ENCODE data around the gene C11orf24.
A peak's percentile ranks its signal among the peaks of the same experiment; 100 is the strongest.

Gene C11orf24

GRCh38 chr11:68215087-68215445 is 56.7 kb downstream of the C11orf24 start:
- Histone ChIP-seq H3K9me3 (ENCODE audit: control insufficient read depth, low read length) (no peaks in the 10 kb centered on the region), H3K18ac (ENCODE audit: low read depth in 1 of 2, low read length in 2 of 2) (no peak overlapping the region), H3K9ac (ENCODE audit: low read length) (no peak overlapping the region), H3K79me1 (replicated peaks; ENCODE audit: low read length, poor library complexity, severe bottlenecking) (peaks cover 5% of the 10 kb centered on the region), H3K36me3 (ENCODE audit: control insufficient read depth in 1 of 2, insufficient read depth in 2 of 2, low read depth in 1 of 2, low read length in 2 of 2) (no peaks in the 10 kb centered on the region), H3K4me3 (ENCODE audit: insufficient read depth in 1 of 2, low read depth in 1 of 2, low read length in 2 of 2) (no peak overlapping the region), H3K23ac (ENCODE audit: low read length in 2 of 2) (no peak overlapping the region), H4K91ac (ENCODE audit: low read length) (no peak overlapping the region), H2BK15ac (ENCODE audit: low read depth, poor library complexity, severe bottlenecking) (no peak overlapping the region), H2AK5ac (ENCODE audit: low read length, severe bottlenecking) (peak overlapping the region; percentile 49), H2BK5ac (ENCODE audit: low read depth, low read length, poor library complexity, severe bottlenecking) (no peak overlapping the region), H2BK12ac (ENCODE audit: low read length in 2 of 2) (no peak overlapping the region), H2BK120ac (ENCODE audit: low read depth, low read length) (no peak overlapping the region), H2AFZ (ENCODE audit: low read depth, low read length) (no peak overlapping the region), H3K4me1 (ENCODE audit: control insufficient read depth, insufficient read depth, low read depth, low read length) (peaks cover 19% of the 10 kb centered on the region), H3K27ac (ENCODE audit: low read length, poor library complexity, severe bottlenecking) (no peak overlapping the region), H4K8ac (ENCODE audit: low read length) (no peak overlapping the region), H3K4ac (ENCODE audit: low read depth in 1 of 2, low read length in 2 of 2) (no peak overlapping the region), H3K14ac (ENCODE audit: low read length in 2 of 2) (no peak overlapping the region), H3K4me2 (ENCODE audit: low read length, poor library complexity, severe bottlenecking) (no peak overlapping the region), H3K27me3 (ENCODE audit: control insufficient read depth in 1 of 2, insufficient read depth in 1 of 2, low read length in 2 of 2) (peaks cover 16 to 45% of the 10 kb centered on the region in 2 experiments)
- no peak for DNase-seq
- WGBS, result 83% methylated on average over 15 of the region's 15 CpGs

GRCh38 chr11:68214173-68215086 is 57.3 kb downstream of the C11orf24 start:
- H2AK5ac ChIP-seq (ENCODE audit: low read length, severe bottlenecking), result peak overlapping the region; percentile 49
- peak overlapping the region; percentile 91 for H3K9ac ChIP-seq (ENCODE audit: low read length)
- 22% methylated on average over 57 of the region's 58 CpGs for WGBS
- H4K8ac ChIP-seq (ENCODE audit: low read length), result peak overlapping the region; percentile 98
- peak overlapping the region; percentile 99 to 100 for H3K18ac ChIP-seq (ENCODE audit: low read depth in 1 of 2, low read length in 2 of 2)
- peak overlapping the region; percentile 99 for H4K91ac ChIP-seq (ENCODE audit: low read length)
- H3K79me1 ChIP-seq (replicated peaks; ENCODE audit: low read length, poor library complexity, severe bottlenecking), result peaks cover 5% of the 10 kb centered on the region
- H3K4ac ChIP-seq (ENCODE audit: low read depth in 1 of 2, low read length in 2 of 2), result peak overlapping the region; percentile 96 to 100
- no peaks in the 10 kb centered on the region for H3K36me3 ChIP-seq (ENCODE audit: control insufficient read depth in 1 of 2, insufficient read depth in 2 of 2, low read depth in 1 of 2, low read length in 2 of 2)
- H3K4me3 ChIP-seq (ENCODE audit: insufficient read depth in 1 of 2, low read depth in 1 of 2, low read length in 2 of 2), result peak overlapping the region; percentile 81 to 83
- peak overlapping the region; percentile 74 for H3K27ac ChIP-seq (ENCODE audit: low read length, poor library complexity, severe bottlenecking)
- no peaks in the 10 kb centered on the region for H3K9me3 ChIP-seq (ENCODE audit: control insufficient read depth, low read length)
- H3K4me1 ChIP-seq (ENCODE audit: control insufficient read depth, insufficient read depth, low read depth, low read length), result peaks cover 20% of the 10 kb centered on the region
- peak overlapping the region; percentile 53 to 89 for H3K23ac ChIP-seq (ENCODE audit: low read length in 2 of 2)
- H2BK120ac ChIP-seq (ENCODE audit: low read depth, low read length), result peak overlapping the region; percentile 100
- peak overlapping the region; percentile 93 for H2AFZ ChIP-seq (ENCODE audit: low read depth, low read length)
- H3K4me2 ChIP-seq (ENCODE audit: low read length, poor library complexity, severe bottlenecking), result peak overlapping the region; percentile 97
- peak overlapping the region; percentile 80 for H2BK15ac ChIP-seq (ENCODE audit: low read depth, poor library complexity, severe bottlenecking)
- H3K27me3 ChIP-seq (ENCODE audit: control insufficient read depth in 1 of 2, insufficient read depth in 1 of 2, low read length in 2 of 2), result peaks cover 16 to 39% of the 10 kb centered on the region in 2 experiments
- H2BK5ac ChIP-seq (ENCODE audit: low read depth, low read length, poor library complexity, severe bottlenecking), result peak overlapping the region; percentile 94
- no peak for DNase-seq
- peak overlapping the region in 1 of 2 experiments; percentile 72 for H2BK12ac ChIP-seq (ENCODE audit: low read length in 2 of 2)
- H3K14ac ChIP-seq (ENCODE audit: low read length in 2 of 2), result peak overlapping the region; percentile 76 to 99

- H2BK12ac ChIP-seq (ENCODE audit: low read length in 2 of 2), result peak overlapping the region in 1 of 2 experiments; percentile 96
- H3K4ac ChIP-seq (ENCODE audit: low read depth in 1 of 2, low read length in 2 of 2), result peak overlapping the region; percentile 96 to 100
- WGBS, result under 1% methylated on average over 73 of the region's 90 CpGs
- H3K4me1 ChIP-seq (ENCODE audit: control insufficient read depth, insufficient read depth, low read depth, low read length), result peaks cover 22% of the 10 kb centered on the region
- H3K18ac ChIP-seq (ENCODE audit: low read depth in 1 of 2, low read length in 2 of 2), result peak overlapping the region; percentile 99 to 100
- H3K27me3 ChIP-seq (ENCODE audit: control insufficient read depth in 1 of 2, insufficient read depth in 1 of 2, low read length in 2 of 2), result peaks cover 16 to 39% of the 10 kb centered on the region in 2 experiments
- peak overlapping the region; percentile 93 for H2BK15ac ChIP-seq (ENCODE audit: low read depth, poor library complexity, severe bottlenecking)
- peak overlapping the region; percentile 97 for H3K4me2 ChIP-seq (ENCODE audit: low read length, poor library complexity, severe bottlenecking)
- H3K9me3 ChIP-seq (ENCODE audit: control insufficient read depth, low read length), result no peaks in the 10 kb centered on the region
- peak overlapping the region; percentile 97 for H2BK5ac ChIP-seq (ENCODE audit: low read depth, low read length, poor library complexity, severe bottlenecking)
- peak overlapping the region; percentile 91 for H3K9ac ChIP-seq (ENCODE audit: low read length)
- H2AK5ac ChIP-seq (ENCODE audit: low read length, severe bottlenecking), result no peak overlapping the region
- H2BK120ac ChIP-seq (ENCODE audit: low read depth, low read length), result peak overlapping the region; percentile 100
- H4K8ac ChIP-seq (ENCODE audit: low read length), result peak overlapping the region; percentile 98
- peak overlapping the region; percentile 100 for H4K91ac ChIP-seq (ENCODE audit: low read length)
- DNase-seq, result peak; percentile 96
- H3K4me3 ChIP-seq (ENCODE audit: insufficient read depth in 1 of 2, low read depth in 1 of 2, low read length in 2 of 2), result peak overlapping the region; percentile 81 to 83
- H2AFZ ChIP-seq (ENCODE audit: low read depth, low read length), result peak overlapping the region; percentile 93
- peak overlapping the region; percentile 92 to 99 for H3K14ac ChIP-seq (ENCODE audit: low read length in 2 of 2)
- H3K27ac ChIP-seq (ENCODE audit: low read length, poor library complexity, severe bottlenecking), result peak overlapping the region; percentile 74
- H3K23ac ChIP-seq (ENCODE audit: low read length in 2 of 2), result peak overlapping the region; percentile 53 to 92
- H3K36me3 ChIP-seq (ENCODE audit: control insufficient read depth in 1 of 2, insufficient read depth in 2 of 2, low read depth in 1 of 2, low read length in 2 of 2), result no peaks in the 10 kb centered on the region
- H3K79me1 ChIP-seq (replicated peaks; ENCODE audit: low read length, poor library complexity, severe bottlenecking), result peaks cover 5% of the 10 kb centered on the region
These were observed 58.1 kb downstream of the C11orf24 start for GRCh38 chr11:68213555-68214172.

- Histone ChIP-seq H3K4me3 (ENCODE audit: insufficient read depth in 1 of 2, low read depth in 1 of 2, low read length in 2 of 2) (peak within 1 kb of the TSS; percentile 83 to 98), H3K9ac (ENCODE audit: low read length) (peak within 1 kb of the TSS; percentile 91), H3K14ac (ENCODE audit: low read length in 2 of 2) (peak within 1 kb of the TSS; percentile 97 to 99), H2BK5ac (ENCODE audit: low read depth, low read length, poor library complexity, severe bottlenecking) (peak within 1 kb of the TSS; percentile 97), H3K36me3 (ENCODE audit: control insufficient read depth in 1 of 2, insufficient read depth in 2 of 2, low read depth in 1 of 2, low read length in 2 of 2) (no peaks in the 10 kb centered on the region), H3K4me1 (ENCODE audit: control insufficient read depth, insufficient read depth, low read depth, low read length) (peaks cover 22% of the 10 kb centered on the region), H3K23ac (ENCODE audit: low read length in 2 of 2) (peak within 1 kb of the TSS; percentile 53 to 92), H3K27me3 (ENCODE audit: control insufficient read depth in 1 of 2, insufficient read depth in 1 of 2, low read length in 2 of 2) (peaks cover 12 to 35% of the 10 kb centered on the region in 2 experiments), H3K4ac (ENCODE audit: low read depth in 1 of 2, low read length in 2 of 2) (peak within 1 kb of the TSS; percentile 96 to 100), H4K91ac (ENCODE audit: low read length) (peak within 1 kb of the TSS; percentile 100), H2BK15ac (ENCODE audit: low read depth, poor library complexity, severe bottlenecking) (peak within 1 kb of the TSS; percentile 96), H3K4me2 (ENCODE audit: low read length, poor library complexity, severe bottlenecking) (peak within 1 kb of the TSS; percentile 97), H3K79me1 (replicated peaks; ENCODE audit: low read length, poor library complexity, severe bottlenecking) (peaks cover 5% of the 10 kb centered on the region), H2AK5ac (ENCODE audit: low read length, severe bottlenecking) (no peak within 1 kb of the TSS), H2AFZ (ENCODE audit: low read depth, low read length) (peak within 1 kb of the TSS; percentile 93), H2BK120ac (ENCODE audit: low read depth, low read length) (peak within 1 kb of the TSS; percentile 100), H3K27ac (ENCODE audit: low read length, poor library complexity, severe bottlenecking) (peak within 1 kb of the TSS; percentile 74), H3K9me3 (ENCODE audit: control insufficient read depth, low read length) (no peaks in the 10 kb centered on the region), H2BK12ac (ENCODE audit: low read length in 2 of 2) (peak within 1 kb of the TSS in 1 of 2 experiments; percentile 96), H4K8ac (ENCODE audit: low read length) (peak within 1 kb of the TSS; percentile 98), H3K18ac (ENCODE audit: low read depth in 1 of 2, low read length in 2 of 2) (peak within 1 kb of the TSS; percentile 99 to 100)
- peak; percentile 62 for DNase-seq
- WGBS, result under 1% methylated on average over 49 of the region's 60 CpGs
These were observed 58.6 kb downstream of the C11orf24 start, which contains the start of gene KMT5B for GRCh38 chr11:68213135-68213515. KMT5B (minus strand) TSS chr11:68213296; CDS start chr11:68190076, 23,220 bp downstream.
